IPS-11a (cell line): ENCODE results near the gene HERC2.

Experiments
- H3K4me3 ChIP-seq: one replicate; pipeline ENCODE4 v1.5.1; 2013; ENCODE audit warnings: low read depth, low read length, control low read depth

HERC2 gene

GRCh38 chr15:28113394-28114113 lies 208.4 kb downstream of the HERC2 start:
- H3K4me3 ChIP-seq, result no peak overlapping the region

GRCh38 chr15:28112962-28113361 lies 209.0 kb downstream of the HERC2 start:
- H3K4me3 ChIP-seq, result no peak overlapping the region

GRCh38 chr15:28112101-28112760 lies 209.7 kb downstream of the HERC2 start:
- H3K4me3 ChIP-seq, result no peak overlapping the region

GRCh38 chr15:28111543-28111942 lies 210.4 kb downstream of the HERC2 start:
- H3K4me3 ChIP-seq, result no peak overlapping the region

GRCh38 chr15:28110481-28110881 lies 211.5 kb downstream of the HERC2 start:
- H3K4me3 ChIP-seq, result no peak overlapping the region

- no peak overlapping the region for H3K4me3 ChIP-seq
Observed at GRCh38 chr15:28109626-28110455, 212.1 kb downstream of the HERC2 start.

- no peak overlapping the region for H3K4me3 ChIP-seq
Observed at GRCh38 chr15:28107904-28108275, 214.1 kb downstream of the HERC2 start.

- peak overlapping the region; percentile 40 for H3K4me3 ChIP-seq
Observed at GRCh38 chr15:28107111-28107903, 214.7 kb downstream of the HERC2 start.

- H3K4me3 ChIP-seq, result peak overlapping the region; percentile 40
Observed at GRCh38 chr15:28106294-28107110, 215.5 kb downstream of the HERC2 start.

GRCh38 chr15:28105793-28106192 lies 216.2 kb downstream of the HERC2 start:
- no peak overlapping the region for H3K4me3 ChIP-seq

- no peak overlapping the region for H3K4me3 ChIP-seq
Observed at GRCh38 chr15:28105224-28105791, 216.7 kb downstream of the HERC2 start.

- H3K4me3 ChIP-seq, result no peak overlapping the region
Observed at GRCh38 chr15:28104326-28104725, 217.7 kb downstream of the HERC2 start.

GRCh38 chr15:28103831-28104230 lies 218.1 kb downstream of the HERC2 start:
- H3K4me3 ChIP-seq, result no peak overlapping the region

GRCh38 chr15:28101983-28102441 lies 220.0 kb downstream of the HERC2 start:
- no peak overlapping the region for H3K4me3 ChIP-seq

- no peak overlapping the region for H3K4me3 ChIP-seq
Observed at GRCh38 chr15:28101201-28101600, 220.8 kb downstream of the HERC2 start.

- H3K4me3 ChIP-seq, result no peak overlapping the region
Observed at GRCh38 chr15:28100516-28101195, 221.3 kb downstream of the HERC2 start.

- H3K4me3 ChIP-seq, result no peak overlapping the region
Observed at GRCh38 chr15:28099555-28100140, 222.3 kb downstream of the HERC2 start.

GRCh38 chr15:28098766-28099554 lies 223.0 kb downstream of the HERC2 start, which contains the start of gene OCA2:
Gene OCA2, minus strand, starts transcription at chr15:28099315. Its CDS starts 17,441 bp downstream, at chr15:28081874.
- no peak within 1 kb of the TSS for H3K4me3 ChIP-seq
